GM23248 (cell line): ENCODE measurements around the gene TMEM156. TPM values are rescaled to one million over a fixed set of nuclear protein-coding genes. Genes with fewer than 3 reads are reported as not detected.
"Not testable (repeated sequence)": the region's sequence is repeated elsewhere in the genome, so short reads cannot be mapped to it uniquely, and the experiment has no call there.

ENCODE experiments used
- DNase-seq: peaks from one replicate; pipeline ENCODE4 v3.0.0-alpha.2; 2015
- H2AFZ ChIP-seq: fragments of 200-600 bp; sonication (generic); 2 replicates; pipeline ENCODE4 v1.6.1; 2016; ENCODE audit warnings: antibody characterized with exemption
- H3F3A ChIP-seq: fragments of 200-600 bp; sonication (generic); 2 replicates; pipeline ENCODE4 v1.6.1; 2016; ENCODE audit warnings: mild to moderate bottlenecking, antibody characterized with exemption, mixed run types; ENCODE audit not compliant: insufficient read depth
- H3K27ac ChIP-seq: fragments of 200-600 bp; sonication (generic); 2 replicates; pipeline ENCODE4 v1.5.1; 2016; ENCODE audit warnings: mild to moderate bottlenecking
- H3K27me3 ChIP-seq: fragments of 200-600 bp; sonication (generic); replicated peaks from 2 replicates; pipeline ENCODE4 v1.6.1; 2016; ENCODE audit warnings: mild to moderate bottlenecking; ENCODE audit not compliant: insufficient read depth
- H3K36me3 ChIP-seq: fragments of 200-600 bp; sonication (generic); 2 replicates; pipeline ENCODE4 v1.6.1; 2016; ENCODE audit warnings: low read depth, mild to moderate bottlenecking
- H3K4me1 ChIP-seq: fragments of 200-600 bp; sonication (generic); 2 replicates; pipeline ENCODE4 v1.6.1; 2016; ENCODE audit warnings: mild to moderate bottlenecking; ENCODE audit not compliant: insufficient read depth
- H3K4me2 ChIP-seq: fragments of 200-600 bp; sonication (generic); one replicate; pipeline ENCODE4 v1.6.1; 2016; ENCODE audit warnings: mild to moderate bottlenecking; ENCODE audit not compliant: unreplicated experiment
- H3K4me3 ChIP-seq: fragments of 200-600 bp; sonication (generic); 2 replicates; pipeline ENCODE4 v1.5.1; 2016; ENCODE audit warnings: mild to moderate bottlenecking
- H3K79me2 ChIP-seq: fragments of 200-600 bp; sonication (generic); 2 replicates; pipeline ENCODE4 v1.6.1; 2016; ENCODE audit warnings: mild to moderate bottlenecking; ENCODE audit not compliant: insufficient read depth
- H3K9ac ChIP-seq: fragments of 200-600 bp; sonication (generic); 2 replicates; pipeline ENCODE4 v1.6.1; 2016; ENCODE audit warnings: mild to moderate bottlenecking
- H3K9me2 ChIP-seq: fragments of 200-600 bp; sonication (generic); 2 replicates; pipeline ENCODE4 v1.6.1; 2016; ENCODE audit warnings: mixed run types, mild to moderate bottlenecking, moderate library complexity; ENCODE audit not compliant: insufficient read depth
- H3K9me3 ChIP-seq: fragments of 200-600 bp; sonication (generic); one replicate; pipeline ENCODE4 v1.6.1; 2017; ENCODE audit warnings: low read depth
- H4K20me1 ChIP-seq: fragments of 200-600 bp; sonication (generic); 2 replicates; pipeline ENCODE4 v1.6.0; 2016; ENCODE audit not compliant: insufficient read depth
- EZH2 ChIP-seq: fragments of 200-600 bp; sonication (generic); IDR thresholded peaks from 2 replicates; pipeline ENCODE4 v1.6.1; 2018; ENCODE audit warnings: antibody characterized with exemption, mild to moderate bottlenecking; ENCODE audit not compliant: insufficient read depth, poor library complexity, severe bottlenecking
- EZH2phosphoT487 ChIP-seq: fragments of 200-600 bp; sonication (generic); IDR thresholded peaks from 2 replicates; pipeline ENCODE4 v1.6.1; 2018; ENCODE audit warnings: antibody characterized with exemption, moderate library complexity, mild to moderate bottlenecking, low read depth; ENCODE audit not compliant: insufficient read depth
- WGBS, 2 experiments: methylation state at CpG; one replicate each; pipeline ENCODE4 v1.1.6; 2015 to 2017; ENCODE audit warnings: low lambda C conversion rate in 2 of 2, low coverage in 1 of 2; ENCODE audit errors: missing lambda C conversion rate in 2 of 2; 5-methylcytosine and 5-hydroxymethylcytosine counted together
- in situ Hi-C: fragments of 300-500 bp; cut with MboI; formaldehyde crosslinking; loops from 2 replicates; pipeline ENCODE4 v1.15.0; 2020
- polyA plus RNA-seq: library from polyadenylated mRNA; unstranded; fragments of >200 nt; fragmentation: Nextera tagmentation; extraction: Ambion mirVana; gene quantifications from 2 replicates; pipeline ENCODE4 v1.2.1, GENCODE V29; 2016
- total RNA-seq: library from RNA; depleted of rRNA; stranded (reverse); fragments of >200 nt; shearing (Covaris generic); gene quantifications from 2 replicates; pipeline ENCODE4 v1.2.3, GENCODE V29; 2014

The TMEM156 gene
- total and polyA plus RNA-seq, 2 experiments from 2014 or later = 0.30 TPM; not detected in 1

GRCh38 chr4:39004758-39005157 is 27.5 kb downstream of the TMEM156 start:
- Histone ChIP-seq H3K4me2 (no peak overlapping the region), H3K9ac (no peak overlapping the region), H3K79me2 (no peaks in the 10 kb centered on the region), H4K20me1 (no peaks in the 10 kb centered on the region), H3K9me3 (no peaks in the 10 kb centered on the region), H2AFZ (no peak overlapping the region), H3K27me3 (no peaks in the 10 kb centered on the region), H3K27ac (no peak overlapping the region), H3K4me3 (no peak overlapping the region), H3K9me2 (no peaks in the 10 kb centered on the region), H3K4me1 (no peaks in the 10 kb centered on the region), H3F3A (no peaks in the 10 kb centered on the region), H3K36me3 (no peaks in the 10 kb centered on the region)
- in situ Hi-C loops = no loop called here
- WGBS, 2 experiments = 36 to 39% methylated on average over 2 of the region's 2 CpGs
- DNase-seq = no peak
- no peak for TF ChIP-seq EZH2
- no peak for TF ChIP-seq EZH2phosphoT487

- H3K4me1 ChIP-seq, H3K9ac ChIP-seq, H3K9me2 ChIP-seq, H3K27ac ChIP-seq, H3K79me2 ChIP-seq, H4K20me1 ChIP-seq, H3K4me3 ChIP-seq, DNase-seq, H3F3A ChIP-seq, H3K9me3 ChIP-seq, H2AFZ ChIP-seq, H3K36me3 ChIP-seq, in situ Hi-C loops, H3K4me2 ChIP-seq, H3K27me3 ChIP-seq: not testable (repeated sequence)
- 76 to 80% methylated on average over 3 of the region's 4 CpGs for WGBS, 2 experiments
Observed at GRCh38 chr4:39002058-39002457, 30.2 kb downstream of the TMEM156 start.

- Histone ChIP-seq H3K9me2 (no peaks in the 10 kb centered on the region), H3F3A (no peaks in the 10 kb centered on the region), H3K4me3 (no peak overlapping the region), H4K20me1 (no peaks in the 10 kb centered on the region), H3K27me3 (no peaks in the 10 kb centered on the region), H3K36me3 (no peaks in the 10 kb centered on the region), H3K27ac (no peak overlapping the region), H3K4me1 (no peaks in the 10 kb centered on the region), H3K79me2 (no peaks in the 10 kb centered on the region), H2AFZ (peak overlapping the region; percentile 72; the same call in 1 of the 2 replicates), H3K4me2 (no peak overlapping the region), H3K9me3 (no peaks in the 10 kb centered on the region), H3K9ac (no peak overlapping the region)
- 64 to 70% methylated on average over 2 of the region's 2 CpGs for WGBS, 2 experiments
- peak; percentile 12 for DNase-seq
- TF ChIP-seq EZH2phosphoT487 = no peak
- TF ChIP-seq EZH2 = no peak
- in situ Hi-C loops = no loop called here
Observed at GRCh38 chr4:38995660-38996005, 36.6 kb downstream of the TMEM156 start.

- no peak for DNase-seq
- H3K36me3 ChIP-seq = no peaks in the 10 kb centered on the region
- no peaks in the 10 kb centered on the region for H3K27me3 ChIP-seq
- H3K4me2 ChIP-seq = no peak overlapping the region
- H4K20me1 ChIP-seq = no peaks in the 10 kb centered on the region
- TF ChIP-seq EZH2 = no peak
- no peak for TF ChIP-seq EZH2phosphoT487
- H3F3A ChIP-seq = no peaks in the 10 kb centered on the region
- in situ Hi-C loops = no loop called here
- H3K9ac ChIP-seq = no peak overlapping the region
- WGBS, 2 experiments = 91 to 93% methylated on average over 4 of the region's 4 CpGs
- H3K9me2 ChIP-seq = no peaks in the 10 kb centered on the region
- no peak overlapping the region for H3K27ac ChIP-seq
- H3K79me2 ChIP-seq = no peaks in the 10 kb centered on the region
- H2AFZ ChIP-seq = no peak overlapping the region
- no peaks in the 10 kb centered on the region for H3K9me3 ChIP-seq
- no peak overlapping the region for H3K4me3 ChIP-seq
- H3K4me1 ChIP-seq = no peaks in the 10 kb centered on the region; the same call in 1 of the 2 replicates
Observed at GRCh38 chr4:38994135-38994534, 38.1 kb downstream of the TMEM156 start.

GRCh38 chr4:38993683-38994082 is 38.5 kb downstream of the TMEM156 start:
- Histone ChIP-seq H4K20me1 (no peaks in the 10 kb centered on the region), H3K27ac (no peak overlapping the region), H3K4me2 (no peak overlapping the region), H3K4me3 (no peak overlapping the region), H3K9ac (no peak overlapping the region), H3F3A (no peaks in the 10 kb centered on the region), H3K4me1 (no peaks in the 10 kb centered on the region; the same call in 1 of the 2 replicates), H3K36me3 (no peaks in the 10 kb centered on the region), H3K9me2 (no peaks in the 10 kb centered on the region), H2AFZ (no peak overlapping the region), H3K27me3 (no peaks in the 10 kb centered on the region), H3K79me2 (no peaks in the 10 kb centered on the region), H3K9me3 (no peaks in the 10 kb centered on the region)
- WGBS, 2 experiments = 72 to 81% methylated on average over 3 of the region's 3 CpGs
- TF ChIP-seq EZH2phosphoT487 = no peak
- in situ Hi-C loops = no loop called here
- DNase-seq = no peak
